Measurements from ENCODE around the gene P2RX7.
"Not testable (repeated sequence)": the region's sequence is repeated elsewhere in the genome, so short reads cannot be mapped to it uniquely, and the experiment has no call there.

DNA sequence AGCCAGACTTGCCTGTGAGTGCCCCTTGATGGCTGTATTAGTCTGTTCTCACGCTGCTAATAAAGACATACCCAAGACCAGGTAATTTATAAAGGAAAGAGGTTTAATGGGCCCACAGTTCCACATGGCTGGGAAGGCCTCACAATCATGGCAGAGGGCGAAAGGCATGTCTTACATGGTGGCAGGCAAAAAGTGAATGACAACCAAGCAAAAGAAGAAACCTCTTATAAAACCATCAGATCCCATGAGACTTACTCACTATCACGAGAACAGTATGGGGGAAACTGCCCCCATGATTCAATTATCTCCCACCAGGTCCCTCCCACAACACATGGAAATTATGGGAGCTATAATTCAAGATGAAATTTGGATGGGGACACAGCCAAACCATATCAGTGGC is 16.6 kb downstream of the P2RX7 start:
- not testable (repeated sequence) for TF ChIP-seq ISL1 (CRISPR knock-in tag; IDR thresholded peaks at IDR 0.05); ZC3H10 (CRISPR knock-in tag; IDR thresholded peaks at IDR 0.05); RARB (CRISPR knock-in tag; IDR thresholded peaks at IDR 0.05); ZFP3 (CRISPR knock-in tag; IDR thresholded peaks at IDR 0.05); ZFP30 (CRISPR knock-in tag; IDR thresholded peaks at IDR 0.05); CSDC2 (CRISPR knock-in tag; IDR thresholded peaks at IDR 0.05); ESRRG (CRISPR knock-in tag; IDR thresholded peaks at IDR 0.05); PATZ1 (CRISPR knock-in tag; IDR thresholded peaks at IDR 0.05; ENCODE audit: borderline replicate concordance); ARNTL (CRISPR knock-in tag; IDR thresholded peaks at IDR 0.05; ENCODE audit: borderline replicate concordance, low read depth); BACH2 (CRISPR knock-in tag; IDR thresholded peaks at IDR 0.05; ENCODE audit: borderline replicate concordance); GLIS3 (CRISPR knock-in tag; IDR thresholded peaks at IDR 0.05)
- TF ChIP-seq, protein P1, sequence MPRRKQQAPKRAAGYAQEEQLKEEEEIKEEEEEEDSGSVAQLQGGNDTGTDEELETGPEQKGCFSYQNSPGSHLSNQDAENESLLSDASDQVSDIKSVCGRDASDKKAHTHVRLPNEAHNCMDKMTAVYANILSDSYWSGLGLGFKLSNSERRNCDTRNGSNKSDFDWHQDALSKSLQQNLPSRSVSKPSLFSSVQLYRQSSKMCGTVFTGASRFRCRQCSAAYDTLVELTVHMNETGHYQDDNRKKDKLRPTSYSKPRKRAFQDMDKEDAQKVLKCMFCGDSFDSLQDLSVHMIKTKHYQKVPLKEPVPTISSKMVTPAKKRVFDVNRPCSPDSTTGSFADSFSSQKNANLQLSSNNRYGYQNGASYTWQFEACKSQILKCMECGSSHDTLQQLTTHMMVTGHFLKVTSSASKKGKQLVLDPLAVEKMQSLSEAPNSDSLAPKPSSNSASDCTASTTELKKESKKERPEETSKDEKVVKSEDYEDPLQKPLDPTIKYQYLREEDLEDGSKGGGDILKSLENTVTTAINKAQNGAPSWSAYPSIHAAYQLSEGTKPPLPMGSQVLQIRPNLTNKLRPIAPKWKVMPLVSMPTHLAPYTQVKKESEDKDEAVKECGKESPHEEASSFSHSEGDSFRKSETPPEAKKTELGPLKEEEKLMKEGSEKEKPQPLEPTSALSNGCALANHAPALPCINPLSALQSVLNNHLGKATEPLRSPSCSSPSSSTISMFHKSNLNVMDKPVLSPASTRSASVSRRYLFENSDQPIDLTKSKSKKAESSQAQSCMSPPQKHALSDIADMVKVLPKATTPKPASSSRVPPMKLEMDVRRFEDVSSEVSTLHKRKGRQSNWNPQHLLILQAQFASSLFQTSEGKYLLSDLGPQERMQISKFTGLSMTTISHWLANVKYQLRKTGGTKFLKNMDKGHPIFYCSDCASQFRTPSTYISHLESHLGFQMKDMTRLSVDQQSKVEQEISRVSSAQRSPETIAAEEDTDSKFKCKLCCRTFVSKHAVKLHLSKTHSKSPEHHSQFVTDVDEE (CRISPR knock-in tag; IDR thresholded peaks at IDR 0.05), result not testable (repeated sequence)
- TF ChIP-seq, protein P2, sequence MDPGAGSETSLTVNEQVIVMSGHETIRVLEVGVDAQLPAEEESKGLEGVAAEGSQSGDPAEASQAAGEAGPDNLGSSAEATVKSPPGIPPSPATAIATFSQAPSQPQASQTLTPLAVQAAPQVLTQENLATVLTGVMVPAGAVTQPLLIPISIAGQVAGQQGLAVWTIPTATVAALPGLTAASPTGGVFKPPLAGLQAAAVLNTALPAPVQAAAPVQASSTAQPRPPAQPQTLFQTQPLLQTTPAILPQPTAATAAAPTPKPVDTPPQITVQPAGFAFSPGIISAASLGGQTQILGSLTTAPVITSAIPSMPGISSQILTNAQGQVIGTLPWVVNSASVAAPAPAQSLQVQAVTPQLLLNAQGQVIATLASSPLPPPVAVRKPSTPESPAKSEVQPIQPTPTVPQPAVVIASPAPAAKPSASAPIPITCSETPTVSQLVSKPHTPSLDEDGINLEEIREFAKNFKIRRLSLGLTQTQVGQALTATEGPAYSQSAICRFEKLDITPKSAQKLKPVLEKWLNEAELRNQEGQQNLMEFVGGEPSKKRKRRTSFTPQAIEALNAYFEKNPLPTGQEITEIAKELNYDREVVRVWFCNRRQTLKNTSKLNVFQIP (CRISPR knock-in tag; IDR thresholded peaks at IDR 0.05; ENCODE audit: borderline replicate concordance, low read depth), result not testable (repeated sequence)

All from SK-N-SH treated with all-trans-retinoic acid at 6 μM for 48 hours (cell line).